SK-N-SH (cell line): ENCODE measurements around the gene TANC1. TPM values are rescaled to one million over a fixed set of nuclear protein-coding genes. Genes with fewer than 3 reads are reported as not detected.

Source experiments
- CTCF ChIA-PET: fragments of 300-600, 350-600 bp; formaldehyde crosslinking; extraction: SDS; loops from one replicate; lab custom pipeline; 2021; lab: Yijun Ruan, JAX
- POLR2A ChIA-PET: fragments of 350-600 bp; sonication (Branson Sonifier 250); formaldehyde crosslinking; extraction: SDS; loops from one replicate; lab custom pipeline; 2020; ENCODE audit warnings: antibody characterized with exemption, inconsistent platforms; lab: Yijun Ruan, JAX
- DNase-seq: peaks from one replicate; pipeline ENCODE4 v3.0.0; 2012
- H2AFZ ChIP-seq: fragments of 200-600 bp; sonication (generic); 2 replicates; pipeline ENCODE4 v1.8.1; 2016; ENCODE audit warnings: antibody characterized with exemption, mild to moderate bottlenecking, low read depth
- H3F3A ChIP-seq: fragments of 200-600 bp; sonication (generic); replicated peaks from 2 replicates; pipeline ENCODE3; 2016; ENCODE audit warnings: antibody characterized with exemption, mild to moderate bottlenecking; ENCODE audit not compliant: insufficient read depth
- H3K27ac ChIP-seq, 2 experiments: fragments of 200-500 bp in 1 of 2; fragments of 200-600 bp in 1 of 2; sonication (Bioruptor generic) in 1 of 2; sonication (generic), shearing (Covaris generic) in 1 of 2; 2 replicates each; pipeline versions ENCODE4 v1.5.1 to v1.6.1; 2014 to 2016; ENCODE audit warnings: low read depth in 2 of 2, inconsistent platforms in 1 of 2, low read length in 1 of 2, mild to moderate bottlenecking in 1 of 2, mixed read lengths in 1 of 2
- H3K27me3 ChIP-seq: fragments of 200-600 bp; sonication (generic), shearing (Covaris generic); 2 replicates; pipeline ENCODE4 v1.6.1; 2016; ENCODE audit warnings: mixed run types; ENCODE audit not compliant: insufficient read depth
- H3K36me3 ChIP-seq, 2 experiments: fragments of 200-500 bp in 1 of 2; fragments of 200-600 bp in 1 of 2; sonication (Bioruptor generic) in 1 of 2; sonication (generic) in 1 of 2; replicated peaks in 1 of 2; 2 replicates each; pipeline versions ENCODE3 to v1.5.1; 2014 to 2016; ENCODE audit warnings: low read length in 1 of 2, mild to moderate bottlenecking in 1 of 2; ENCODE audit not compliant: insufficient read depth in 2 of 2, control insufficient read depth in 1 of 2
- H3K4me1 ChIP-seq, 2 experiments: fragments of 200-500 bp in 1 of 2; fragments of 200-600 bp in 1 of 2; sonication (Bioruptor generic) in 1 of 2; sonication (generic), shearing (Covaris generic) in 1 of 2; 2 replicates each; pipeline versions ENCODE4 v1.5.1 to v1.6.1; 2014 to 2016; ENCODE audit warnings: low read depth in 1 of 2, low read length in 1 of 2, mixed run types in 1 of 2; ENCODE audit not compliant: insufficient read depth in 2 of 2, control insufficient read depth in 1 of 2
- H3K4me2 ChIP-seq: fragments of 200-600 bp; sonication (generic), shearing (Covaris generic); 2 replicates; pipeline ENCODE4 v1.6.1; 2017; ENCODE audit warnings: mixed run types
- H3K4me3 ChIP-seq, 2 experiments: fragments of 200-500 bp in 1 of 2; fragments of 200-600 bp in 1 of 2; sonication (Bioruptor generic) in 1 of 2; sonication (generic), shearing (Covaris generic) in 1 of 2; 2 replicates each; pipeline versions ENCODE4 v1.5.1 to v1.8.1; 2014 to 2016; ENCODE audit warnings: low read depth in 2 of 2, inconsistent platforms in 1 of 2, low read length in 1 of 2, mild to moderate bottlenecking in 1 of 2, mixed read lengths in 1 of 2, moderate library complexity in 1 of 2
- H3K79me2 ChIP-seq: fragments of 200-600 bp; sonication (generic); 2 replicates; pipeline ENCODE4 v1.8.1; 2017; ENCODE audit warnings: mild to moderate bottlenecking; ENCODE audit not compliant: insufficient read depth
- H3K9ac ChIP-seq: fragments of 200-600 bp; sonication (generic); 2 replicates; pipeline ENCODE4 v1.6.1; 2017; ENCODE audit warnings: mixed run types
- H3K9me2 ChIP-seq: fragments of 200-600 bp; sonication (generic); 2 replicates; pipeline ENCODE4 v1.6.1; 2017; ENCODE audit warnings: mixed run types
- H3K9me3 ChIP-seq: fragments of 200-600 bp; sonication (generic); 2 replicates; pipeline ENCODE4 v1.6.1; 2017; ENCODE audit warnings: mixed run types, mild to moderate bottlenecking, moderate library complexity
- H4K20me1 ChIP-seq: fragments of 200-600 bp; sonication (generic); 2 replicates; pipeline ENCODE4 v1.6.1; 2017; ENCODE audit warnings: mild to moderate bottlenecking, mixed run types; ENCODE audit not compliant: insufficient read depth
- CTCF ChIP-seq: fragments of 200-600 bp; sonication (generic); IDR thresholded peaks from 2 replicates; pipeline ENCODE4 v1.6.1; 2017; ENCODE audit warnings: antibody characterized with exemption, mild to moderate bottlenecking, moderate library complexity
- ELF1 ChIP-seq: IDR thresholded peaks from 2 replicates; pipeline ENCODE4 v1.4.0; 2012
- FOXJ3 ChIP-seq: sonication (generic); formaldehyde crosslinking; IDR thresholded peaks from 2 replicates; pipeline ENCODE4 v1.5.1; 2020; ENCODE audit warnings: mild to moderate bottlenecking, missing genetic modification reagents
- JUND ChIP-seq: IDR thresholded peaks from 2 replicates; pipeline ENCODE4 v1.4.0; 2012
- MEF2A ChIP-seq: IDR thresholded peaks from 2 replicates; pipeline ENCODE4 v1.4.0; 2012; ENCODE audit warnings: low read depth, borderline replicate concordance
- NRF1 ChIP-seq: IDR thresholded peaks from 2 replicates; pipeline ENCODE4 v1.6.1; 2012; ENCODE audit warnings: low read depth, mild to moderate bottlenecking, low read length
- POLR2AphosphoS5 ChIP-seq: IDR thresholded peaks from 2 replicates; pipeline ENCODE4 v1.6.1; 2012; ENCODE audit warnings: low read depth, low read length
- RCOR1 ChIP-seq: fragments of 150-350 bp; IDR thresholded peaks from 2 replicates; pipeline ENCODE4 v1.6.1; 2017; ENCODE audit warnings: antibody characterized with exemption, low read length
- RXRA ChIP-seq: IDR thresholded peaks from 2 replicates; pipeline ENCODE4 v1.4.0; 2012; ENCODE audit warnings: low read depth, mild to moderate bottlenecking, borderline replicate concordance
- TAF1 ChIP-seq: IDR thresholded peaks from 2 replicates; pipeline ENCODE4 v1.6.1; 2012; ENCODE audit warnings: low read depth, mild to moderate bottlenecking, low read length, moderate library complexity, borderline replicate concordance
- TCF12 ChIP-seq: IDR thresholded peaks from 2 replicates; pipeline ENCODE4 v1.4.0; 2012
- WGBS: methylation state at CpG from one replicate; pipeline ENCODE4 v1.1.6; 2017; ENCODE audit warnings: low lambda C conversion rate; 5-methylcytosine and 5-hydroxymethylcytosine counted together
- polyA plus RNA-seq, 3 experiments: library from polyadenylated mRNA; depleted of rRNA; stranded (reverse); fragments of >200 nt; gene quantifications; 2 replicates each; pipeline ENCODE4 v1.2.3, GENCODE V29; 2012
- TF ChIP-seq, protein P1 (sequence below): IDR thresholded peaks from 2 replicates; pipeline ENCODE4; 2012
- TF ChIP-seq, protein P2 (sequence below): fragments of 150-350 bp; IDR thresholded peaks from 2 replicates; pipeline ENCODE4 v1.6.1; 2017; ENCODE audit warnings: antibody characterized with exemption, low read length, low read depth, borderline replicate concordance
- TF ChIP-seq, protein P3 (sequence below): IDR thresholded peaks from 2 replicates; pipeline ENCODE4 v1.6.1; 2012; ENCODE audit warnings: mild to moderate bottlenecking, low read depth, low read length, moderate library complexity
- TF ChIP-seq, protein P4 (sequence below): fragments of 150-350 bp; IDR thresholded peaks from 2 replicates; pipeline ENCODE4 v1.6.1; 2016; ENCODE audit warnings: mild to moderate bottlenecking, low read depth, low read length
- TF ChIP-seq, protein P5 (sequence below): IDR thresholded peaks from 2 replicates; pipeline ENCODE4 v1.4.0; 2012; ENCODE audit warnings: low read depth, borderline replicate concordance

TANC1 gene
- polyA plus RNA-seq, 1 of the 3 experiments (the other 2 are of a cell fraction), result 19.2 TPM

DNA sequence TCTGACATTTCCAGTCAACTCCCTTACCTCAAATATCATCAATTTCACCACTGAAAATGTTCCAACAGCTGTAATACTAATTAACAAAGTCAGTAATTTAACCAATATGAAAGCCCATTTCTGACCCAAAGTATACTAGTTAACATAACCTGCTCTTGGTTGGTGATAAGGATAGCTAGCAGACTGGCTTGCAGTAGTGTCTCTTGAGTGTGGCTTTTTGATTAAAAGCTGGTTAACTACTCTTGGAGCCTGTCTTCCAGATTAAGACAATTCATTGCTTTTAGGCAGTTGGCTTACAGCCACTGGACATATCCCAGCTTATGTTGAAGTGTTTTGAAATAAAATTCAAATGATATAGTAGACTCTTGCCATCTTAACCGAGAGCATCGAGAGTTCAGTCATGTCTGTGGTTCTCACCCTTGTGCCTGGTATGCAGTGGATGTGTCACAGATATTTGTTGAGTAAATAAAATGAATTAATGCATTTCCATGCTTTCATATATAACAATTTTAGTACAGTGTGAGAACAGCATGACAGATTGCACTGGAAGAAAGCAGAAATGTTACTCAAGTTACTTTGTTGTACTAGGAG is 158.1 kb downstream of the TANC1 start:
- peaks cover 33 to 57% of the 10 kb centered on the region in 2 experiments for H3K4me1 ChIP-seq
- no peaks in the 10 kb centered on the region for H3K36me3 ChIP-seq
- DNase-seq, result no peak
- no peak overlapping the region for H3K4me3 ChIP-seq
- ChIA-PET POLR2A (no interaction called here), CTCF (interaction anchor here (1.1 to 2.4 kb wide), 3 partner anchors 11 to 224 kb away, joined by 3 to 7 read pairs (median 4); no protein-coding TSS in a partner anchor)
- peaks cover 18% of the 10 kb centered on the region for H3F3A ChIP-seq
- no peak for TF ChIP-seq FOXJ3 (CRISPR knock-in tag)
- no peak for TF ChIP-seq CTCF
- TF ChIP-seq JUND, result no peak
- TF ChIP-seq, protein P1, sequence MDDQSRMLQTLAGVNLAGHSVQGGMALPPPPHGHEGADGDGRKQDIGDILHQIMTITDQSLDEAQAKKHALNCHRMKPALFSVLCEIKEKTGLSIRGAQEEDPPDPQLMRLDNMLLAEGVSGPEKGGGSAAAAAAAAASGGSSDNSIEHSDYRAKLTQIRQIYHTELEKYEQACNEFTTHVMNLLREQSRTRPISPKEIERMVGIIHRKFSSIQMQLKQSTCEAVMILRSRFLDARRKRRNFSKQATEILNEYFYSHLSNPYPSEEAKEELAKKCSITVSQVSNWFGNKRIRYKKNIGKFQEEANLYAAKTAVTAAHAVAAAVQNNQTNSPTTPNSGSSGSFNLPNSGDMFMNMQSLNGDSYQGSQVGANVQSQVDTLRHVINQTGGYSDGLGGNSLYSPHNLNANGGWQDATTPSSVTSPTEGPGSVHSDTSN, result no peak
- no peak for TF ChIP-seq MEF2A
- TF ChIP-seq POLR2AphosphoS5, result no peak
- no peak for TF ChIP-seq ELF1
- no peak for TF ChIP-seq TAF1
- no peak for TF ChIP-seq RXRA
- TF ChIP-seq, protein P2, sequence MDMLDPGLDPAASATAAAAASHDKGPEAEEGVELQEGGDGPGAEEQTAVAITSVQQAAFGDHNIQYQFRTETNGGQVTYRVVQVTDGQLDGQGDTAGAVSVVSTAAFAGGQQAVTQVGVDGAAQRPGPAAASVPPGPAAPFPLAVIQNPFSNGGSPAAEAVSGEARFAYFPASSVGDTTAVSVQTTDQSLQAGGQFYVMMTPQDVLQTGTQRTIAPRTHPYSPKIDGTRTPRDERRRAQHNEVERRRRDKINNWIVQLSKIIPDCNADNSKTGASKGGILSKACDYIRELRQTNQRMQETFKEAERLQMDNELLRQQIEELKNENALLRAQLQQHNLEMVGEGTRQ, result no peak
- peaks cover 27% of the 10 kb centered on the region for H3K79me2 ChIP-seq
- WGBS, result 98% methylated on average over 2 of the region's 2 CpGs
- peak overlapping the region; percentile 7 to 26; a peak in 2 of 4 replicates for H3K27ac ChIP-seq
- H3K27me3 ChIP-seq, result no peaks in the 10 kb centered on the region
- H4K20me1 ChIP-seq, result no peaks in the 10 kb centered on the region
- no peaks in the 10 kb centered on the region for H3K9me3 ChIP-seq
- H3K9me2 ChIP-seq, result no peaks in the 10 kb centered on the region
- H3K4me2 ChIP-seq, result no peak overlapping the region
- H3K9ac ChIP-seq, result no peak overlapping the region
- H2AFZ ChIP-seq, result no peak overlapping the region

DNA sequence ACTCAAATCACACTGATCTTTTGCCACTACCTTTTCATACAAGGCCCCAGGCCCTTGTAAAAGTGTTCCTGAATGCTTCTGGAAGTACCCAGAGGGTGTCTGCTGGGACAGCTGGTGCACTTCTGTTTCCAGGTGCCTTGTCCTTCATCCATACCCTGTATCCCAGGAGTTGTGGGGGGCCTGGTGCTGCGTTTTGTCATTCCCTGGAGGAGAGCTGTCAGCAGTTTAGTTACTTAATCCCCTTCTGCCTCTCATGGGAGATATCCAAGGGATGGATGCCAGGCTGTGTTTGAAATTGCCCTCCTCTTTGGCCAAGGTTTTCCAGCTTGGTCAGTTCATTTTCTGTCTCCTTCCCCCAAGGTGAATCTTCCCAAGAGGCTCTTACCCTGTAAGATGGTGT is 159.8 kb downstream of the TANC1 start:
- POLR2A ChIA-PET, result interaction anchor here (3.1 kb wide), 1 partner anchor 160 kb away, joined by 7 read pairs; the partner anchor contains the start of gene TANC1
- WGBS, result 83% methylated on average over 1 of the region's 1 CpG
- CTCF ChIA-PET, result interaction anchor here (1.3 to 3.8 kb wide), 3 partner anchors 8 to 228 kb away, joined by 4 to 30 read pairs (median 4); no protein-coding TSS in a partner anchor
- TF ChIP-seq, protein P2, result no peak
- no peak for TF ChIP-seq TCF12
- no peak for TF ChIP-seq FOXJ3 (CRISPR knock-in tag)
- TF ChIP-seq, protein P3, sequence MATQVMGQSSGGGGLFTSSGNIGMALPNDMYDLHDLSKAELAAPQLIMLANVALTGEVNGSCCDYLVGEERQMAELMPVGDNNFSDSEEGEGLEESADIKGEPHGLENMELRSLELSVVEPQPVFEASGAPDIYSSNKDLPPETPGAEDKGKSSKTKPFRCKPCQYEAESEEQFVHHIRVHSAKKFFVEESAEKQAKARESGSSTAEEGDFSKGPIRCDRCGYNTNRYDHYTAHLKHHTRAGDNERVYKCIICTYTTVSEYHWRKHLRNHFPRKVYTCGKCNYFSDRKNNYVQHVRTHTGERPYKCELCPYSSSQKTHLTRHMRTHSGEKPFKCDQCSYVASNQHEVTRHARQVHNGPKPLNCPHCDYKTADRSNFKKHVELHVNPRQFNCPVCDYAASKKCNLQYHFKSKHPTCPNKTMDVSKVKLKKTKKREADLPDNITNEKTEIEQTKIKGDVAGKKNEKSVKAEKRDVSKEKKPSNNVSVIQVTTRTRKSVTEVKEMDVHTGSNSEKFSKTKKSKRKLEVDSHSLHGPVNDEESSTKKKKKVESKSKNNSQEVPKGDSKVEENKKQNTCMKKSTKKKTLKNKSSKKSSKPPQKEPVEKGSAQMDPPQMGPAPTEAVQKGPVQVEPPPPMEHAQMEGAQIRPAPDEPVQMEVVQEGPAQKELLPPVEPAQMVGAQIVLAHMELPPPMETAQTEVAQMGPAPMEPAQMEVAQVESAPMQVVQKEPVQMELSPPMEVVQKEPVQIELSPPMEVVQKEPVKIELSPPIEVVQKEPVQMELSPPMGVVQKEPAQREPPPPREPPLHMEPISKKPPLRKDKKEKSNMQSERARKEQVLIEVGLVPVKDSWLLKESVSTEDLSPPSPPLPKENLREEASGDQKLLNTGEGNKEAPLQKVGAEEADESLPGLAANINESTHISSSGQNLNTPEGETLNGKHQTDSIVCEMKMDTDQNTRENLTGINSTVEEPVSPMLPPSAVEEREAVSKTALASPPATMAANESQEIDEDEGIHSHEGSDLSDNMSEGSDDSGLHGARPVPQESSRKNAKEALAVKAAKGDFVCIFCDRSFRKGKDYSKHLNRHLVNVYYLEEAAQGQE, result no peak
- no peak for TF ChIP-seq NRF1
- no peak for TF ChIP-seq RXRA
- TF ChIP-seq POLR2AphosphoS5, result no peak
- TF ChIP-seq RCOR1, result no peak
- TF ChIP-seq, protein P4, sequence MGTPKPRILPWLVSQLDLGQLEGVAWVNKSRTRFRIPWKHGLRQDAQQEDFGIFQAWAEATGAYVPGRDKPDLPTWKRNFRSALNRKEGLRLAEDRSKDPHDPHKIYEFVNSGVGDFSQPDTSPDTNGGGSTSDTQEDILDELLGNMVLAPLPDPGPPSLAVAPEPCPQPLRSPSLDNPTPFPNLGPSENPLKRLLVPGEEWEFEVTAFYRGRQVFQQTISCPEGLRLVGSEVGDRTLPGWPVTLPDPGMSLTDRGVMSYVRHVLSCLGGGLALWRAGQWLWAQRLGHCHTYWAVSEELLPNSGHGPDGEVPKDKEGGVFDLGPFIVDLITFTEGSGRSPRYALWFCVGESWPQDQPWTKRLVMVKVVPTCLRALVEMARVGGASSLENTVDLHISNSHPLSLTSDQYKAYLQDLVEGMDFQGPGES, result no peak
- TF ChIP-seq, protein P5, sequence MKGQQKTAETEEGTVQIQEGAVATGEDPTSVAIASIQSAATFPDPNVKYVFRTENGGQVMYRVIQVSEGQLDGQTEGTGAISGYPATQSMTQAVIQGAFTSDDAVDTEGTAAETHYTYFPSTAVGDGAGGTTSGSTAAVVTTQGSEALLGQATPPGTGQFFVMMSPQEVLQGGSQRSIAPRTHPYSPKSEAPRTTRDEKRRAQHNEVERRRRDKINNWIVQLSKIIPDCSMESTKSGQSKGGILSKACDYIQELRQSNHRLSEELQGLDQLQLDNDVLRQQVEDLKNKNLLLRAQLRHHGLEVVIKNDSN, result no peak

More for the DNA sequence above, 159.8 kb downstream of the TANC1 start:
- no peaks in the 10 kb centered on the region for H4K20me1 ChIP-seq
- DNase-seq, result no peak
- peaks cover 37% of the 10 kb centered on the region for H3K79me2 ChIP-seq
- H3K9ac ChIP-seq, result no peak overlapping the region
- no peaks in the 10 kb centered on the region for H3K36me3 ChIP-seq
- H3K27me3 ChIP-seq, result no peaks in the 10 kb centered on the region
- peaks cover 21% of the 10 kb centered on the region for H3F3A ChIP-seq
- no peaks in the 10 kb centered on the region for H3K9me3 ChIP-seq
- no peak overlapping the region for H3K4me3 ChIP-seq
- peak overlapping the region in 1 of 2 experiments; percentile 80; a peak in 2 of 4 replicates for H3K27ac ChIP-seq
- H3K4me1 ChIP-seq, result peaks cover 37 to 58% of the 10 kb centered on the region in 2 experiments
- H3K9me2 ChIP-seq, result no peaks in the 10 kb centered on the region
- H3K4me2 ChIP-seq, result no peak overlapping the region
- H2AFZ ChIP-seq, result no peak overlapping the region
